Activated CD8-positive, alpha-beta memory T cell treated with anti-CD3 and anti-CD28 coated beads, Interleukin-2, amount 50 U/mL, for 24 hours (primary cell): ENCODE measurements around the gene PRDM10.

Source experiments
- DNase-seq: peaks from one replicate; pipeline ENCODE4 v3.0.0-alpha.2; 2020; ENCODE audit errors: extremely low read depth

Gene PRDM10

DNA sequence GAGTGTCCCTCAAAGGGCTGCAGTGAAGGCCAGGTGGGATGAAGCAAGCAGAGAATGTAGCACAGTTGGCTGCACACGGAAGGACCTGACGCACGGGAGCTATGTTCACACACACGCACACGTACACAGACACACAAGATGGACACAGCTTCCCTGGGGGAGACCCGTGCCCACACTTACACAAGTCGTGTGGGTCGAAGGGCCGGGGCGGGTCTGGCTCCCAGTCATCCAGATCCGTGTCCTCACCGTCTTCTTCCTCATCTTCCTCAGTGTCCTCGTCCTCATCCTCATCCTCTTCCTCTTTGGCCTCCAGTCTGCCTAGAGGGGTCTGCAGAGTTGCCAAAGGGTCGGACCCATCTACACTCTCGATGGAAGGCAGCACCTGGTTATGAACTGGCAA lies 55.7 kb downstream of the PRDM10 start:
- no peak for DNase-seq

DNA sequence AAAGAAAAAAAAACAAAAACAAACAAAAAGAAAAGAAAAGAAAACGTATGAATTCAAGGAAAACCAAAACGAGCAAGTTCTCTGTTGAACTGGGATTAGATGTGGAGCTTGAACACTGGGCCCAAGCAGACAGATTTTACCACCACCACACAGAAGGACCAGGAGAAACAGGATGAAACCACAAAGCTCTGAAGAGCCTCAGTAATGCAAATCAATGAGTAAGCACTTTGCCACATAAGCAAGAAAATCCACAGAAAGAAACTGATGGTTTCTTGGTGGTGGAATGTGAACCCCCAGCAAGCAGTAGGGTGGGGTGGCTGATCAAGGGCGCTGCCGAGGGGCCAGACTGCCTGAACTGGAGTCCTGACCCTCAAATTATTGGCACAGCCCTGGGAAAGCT lies 56.4 kb downstream of the PRDM10 start:
- DNase-seq: no peak

DNA sequence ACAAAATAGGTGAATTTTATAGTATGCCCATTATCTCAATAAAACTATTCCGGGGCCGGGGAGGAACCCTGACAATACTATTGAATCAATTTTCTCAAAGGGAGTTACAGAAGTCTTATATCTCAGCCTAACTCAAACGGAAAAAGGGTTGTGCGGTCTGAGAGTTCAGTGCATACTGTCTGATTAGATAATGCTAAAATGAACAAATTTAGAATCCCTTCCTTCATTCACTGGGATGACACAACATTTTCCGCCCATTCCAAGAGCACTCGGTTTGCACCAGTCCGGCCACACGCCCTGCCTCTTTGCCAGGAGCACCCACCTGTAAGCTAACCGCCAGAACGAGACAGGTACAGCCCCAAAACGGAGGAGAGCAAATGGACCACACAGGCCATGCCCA lies 57.3 kb downstream of the PRDM10 start:
- no peak for DNase-seq

DNA sequence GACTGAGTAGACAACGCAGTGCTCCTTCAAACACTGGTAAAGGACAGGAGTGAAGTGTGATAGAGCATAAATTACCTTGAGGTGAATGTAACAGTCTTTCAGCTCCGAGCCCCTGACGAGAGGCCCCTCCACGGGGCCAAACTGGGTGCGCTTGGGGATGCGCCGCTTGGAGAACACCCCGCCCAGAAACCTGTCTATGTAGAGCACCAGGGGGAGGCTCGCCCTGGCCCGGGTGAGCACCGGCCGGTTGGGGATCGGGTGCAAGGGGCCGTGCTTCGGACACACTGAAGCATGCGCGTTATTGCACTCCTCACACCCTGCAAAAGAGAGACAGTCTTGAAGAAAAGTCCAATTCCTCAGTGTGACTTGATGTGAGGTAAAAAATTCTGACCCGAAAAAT lies 57.9 kb downstream of the PRDM10 start:
- DNase-seq: no peak

DNA sequence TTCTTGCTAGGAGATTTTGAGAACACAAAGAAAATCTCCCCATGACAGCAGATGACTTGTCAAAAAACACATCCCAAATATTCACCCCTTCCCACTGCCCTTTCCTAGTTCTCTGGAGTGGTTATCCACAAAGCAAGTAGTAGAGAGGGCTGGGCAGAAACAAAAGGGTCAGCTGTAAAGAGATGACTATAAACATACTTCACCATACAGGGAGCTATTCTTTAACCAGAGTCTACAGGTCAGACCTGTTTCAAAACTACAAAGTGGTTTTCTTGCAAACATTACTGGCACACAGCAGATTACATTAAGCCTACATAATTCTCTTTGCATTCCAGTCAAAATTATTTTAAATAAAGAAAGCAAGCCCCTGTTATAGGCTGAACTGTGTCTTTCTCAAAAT lies 59.6 kb downstream of the PRDM10 start:
- no peak for DNase-seq

DNA sequence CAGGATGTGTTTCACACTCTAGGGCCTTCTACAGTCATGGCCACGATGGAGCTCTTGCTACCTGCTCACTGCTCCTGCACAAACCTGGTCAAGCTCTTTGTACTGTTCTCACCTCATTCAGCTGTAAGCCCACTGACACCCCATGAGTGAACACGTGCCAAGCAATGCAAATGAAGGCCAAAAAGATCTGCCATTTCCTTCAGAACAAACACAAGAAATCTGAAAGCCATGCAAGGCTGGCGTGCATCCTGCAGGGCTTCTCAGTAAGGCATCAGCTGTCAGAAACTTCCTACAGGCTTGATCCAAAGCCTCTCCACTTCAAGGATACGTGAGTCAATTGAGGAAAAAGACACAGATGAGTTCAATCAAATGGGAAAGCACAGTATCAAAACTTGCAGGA lies 63.1 kb downstream of the PRDM10 start:
- no peak for DNase-seq

DNA sequence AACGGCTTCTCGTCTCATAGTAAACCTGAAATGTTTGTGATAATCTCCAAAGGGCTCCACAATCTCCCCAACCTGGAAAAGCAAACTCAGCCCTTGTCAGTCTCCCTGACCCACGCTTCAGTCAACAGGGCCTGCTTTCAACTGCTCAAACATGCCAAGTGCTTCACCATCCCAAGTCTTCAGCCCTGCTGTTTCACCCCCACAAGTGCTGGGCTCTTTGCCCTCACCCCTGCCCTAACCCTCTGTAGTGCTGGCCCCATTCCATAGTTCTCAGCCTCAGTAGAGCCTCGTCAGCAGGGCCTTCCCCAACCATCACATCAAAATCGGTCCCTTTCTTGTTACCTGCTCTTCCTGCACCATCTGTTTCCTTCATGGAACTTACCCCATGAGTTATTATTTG lies 63.9 kb downstream of the PRDM10 start:
- no peak for DNase-seq

DNA sequence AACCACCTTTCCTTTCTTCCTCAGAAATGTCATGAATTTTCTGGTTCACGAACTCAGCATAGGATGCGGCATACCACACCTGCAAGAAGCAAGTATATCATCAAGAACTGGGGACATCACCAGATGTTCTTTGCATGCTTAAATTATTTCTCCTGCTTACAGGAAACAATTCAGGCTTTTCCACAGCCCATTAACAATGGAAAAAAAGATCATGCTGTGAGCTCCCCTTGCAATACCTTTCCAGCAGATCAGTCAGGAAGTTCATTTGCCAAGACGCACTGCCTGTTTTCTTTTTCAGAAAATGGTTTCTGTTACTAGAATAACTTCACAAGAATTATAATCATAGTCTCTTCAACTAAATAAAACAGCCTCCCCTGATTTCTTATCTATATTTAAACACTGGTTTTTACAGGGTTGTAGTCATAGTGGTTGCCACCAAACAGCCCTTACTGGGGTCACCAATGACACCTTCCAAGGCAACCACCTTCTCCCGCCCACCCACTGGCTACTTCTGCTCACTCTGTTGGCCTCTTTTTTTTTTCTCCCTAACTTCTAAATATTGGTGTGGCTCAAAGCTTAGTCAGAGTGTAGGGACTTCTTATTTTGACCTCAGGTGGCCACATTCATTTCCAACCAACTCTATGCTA lies 64.9 kb downstream of the PRDM10 start:
- no peak for DNase-seq

DNA sequence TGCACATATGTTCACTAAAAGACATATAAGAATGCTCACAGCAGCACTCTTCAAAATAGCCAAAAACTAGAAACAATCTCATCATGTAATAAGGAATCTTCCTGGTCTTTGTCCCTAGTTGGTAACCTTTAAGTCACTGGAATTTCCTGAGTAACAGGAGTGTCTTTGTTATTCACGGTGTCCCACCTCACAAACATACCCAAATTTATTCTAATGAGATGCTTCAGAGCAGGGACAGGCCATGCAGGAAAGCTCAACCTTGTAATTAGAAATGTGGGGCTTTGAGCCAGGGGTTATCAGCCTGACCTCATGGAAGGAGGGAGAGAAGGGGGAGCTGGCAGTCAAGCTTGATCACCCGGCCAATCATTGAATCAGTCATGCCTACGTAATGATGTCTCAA lies 66.9 kb downstream of the PRDM10 start:
- no peak for DNase-seq

DNA sequence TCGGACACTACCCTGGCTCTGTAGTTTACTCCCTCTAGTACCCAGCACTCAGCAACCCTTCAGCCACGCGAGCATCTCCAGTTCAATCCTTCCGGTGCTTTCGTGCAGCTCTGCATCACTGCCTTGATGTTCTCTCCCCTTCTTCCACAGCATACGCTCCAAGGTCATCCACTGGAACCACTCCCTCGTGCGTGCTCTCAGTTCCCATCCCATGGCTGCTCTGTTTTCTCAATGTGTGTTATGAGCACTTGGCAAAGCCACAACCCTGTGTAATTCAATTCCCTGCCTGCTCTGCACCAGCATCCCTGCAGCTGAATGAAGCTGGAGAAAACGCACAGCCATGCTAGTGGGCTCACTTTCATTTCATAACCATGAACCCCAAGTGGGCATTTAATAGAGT lies 68.7 kb downstream of the PRDM10 start:
- no peak for DNase-seq

DNA sequence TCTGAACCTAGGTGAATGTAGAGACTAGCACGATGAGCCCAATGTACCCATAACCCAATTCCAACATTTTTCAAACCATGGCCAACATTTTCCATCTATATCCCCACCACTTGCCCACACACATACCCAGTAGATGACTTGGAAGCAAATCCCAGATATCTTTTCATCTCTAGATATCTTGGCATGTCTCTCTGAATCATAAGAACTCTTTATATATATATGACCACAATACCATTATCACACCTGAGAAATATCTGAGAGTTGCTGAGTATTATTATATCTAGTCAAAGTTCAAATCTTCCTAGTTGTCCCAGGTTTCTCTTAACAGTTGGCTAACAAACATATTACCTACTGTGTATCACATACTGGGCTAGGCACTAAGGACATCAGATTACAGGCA lies 69.4 kb downstream of the PRDM10 start:
- DNase-seq: no peak

DNA sequence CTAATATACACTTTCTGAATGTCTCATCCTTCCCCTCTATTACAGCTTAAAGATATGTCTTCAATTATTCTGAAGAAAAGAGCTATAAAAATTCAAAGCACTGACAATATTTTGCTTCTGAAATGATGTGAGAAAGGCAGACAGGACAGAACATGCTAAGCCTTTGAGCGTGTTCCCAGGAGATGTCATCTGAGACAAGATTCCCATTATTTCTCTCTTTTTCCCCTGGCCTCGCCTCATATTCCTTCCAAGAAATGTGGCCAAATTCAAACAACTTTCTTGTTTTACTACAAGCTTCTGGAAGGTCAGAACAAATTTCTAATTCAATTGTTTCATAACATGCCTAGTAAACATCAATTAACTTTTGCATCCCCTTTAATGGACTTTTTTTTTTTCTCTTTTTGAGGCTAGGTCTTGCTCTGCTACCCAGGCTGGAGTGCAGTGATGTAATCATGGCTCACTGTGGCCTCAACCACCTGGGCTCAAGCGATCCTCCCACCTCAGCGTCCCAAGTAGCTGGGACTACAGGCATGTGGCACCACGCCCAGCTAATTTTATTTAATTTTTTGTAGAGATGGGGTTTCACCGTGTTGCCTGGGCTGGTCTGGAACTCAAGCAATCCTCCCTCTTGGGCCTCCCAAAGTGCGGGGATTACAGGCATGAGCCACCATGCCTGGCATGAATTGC lies 70.1 kb downstream of the PRDM10 start:
- DNase-seq: no peak

DNA sequence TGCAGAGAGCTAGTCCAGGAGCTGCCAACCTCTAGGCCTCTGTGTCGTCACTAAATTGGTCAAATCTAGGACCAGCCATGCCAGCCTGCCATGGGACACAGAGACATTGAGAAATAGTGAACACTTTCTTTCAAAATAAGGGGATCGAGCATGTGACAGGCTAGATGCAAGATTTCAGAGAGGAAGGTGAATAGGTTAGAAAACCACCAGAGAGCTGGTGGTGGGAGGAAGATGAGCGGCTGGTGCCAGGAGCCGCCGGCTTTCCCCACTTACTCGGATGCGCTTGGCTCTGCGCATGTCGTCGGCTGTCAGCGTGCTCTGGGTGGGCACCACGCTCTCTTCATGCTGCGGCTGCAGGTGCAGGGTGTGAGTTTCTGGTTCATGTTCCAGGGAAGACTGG lies 71.9 kb downstream of the PRDM10 start:
- DNase-seq: no peak

DNA sequence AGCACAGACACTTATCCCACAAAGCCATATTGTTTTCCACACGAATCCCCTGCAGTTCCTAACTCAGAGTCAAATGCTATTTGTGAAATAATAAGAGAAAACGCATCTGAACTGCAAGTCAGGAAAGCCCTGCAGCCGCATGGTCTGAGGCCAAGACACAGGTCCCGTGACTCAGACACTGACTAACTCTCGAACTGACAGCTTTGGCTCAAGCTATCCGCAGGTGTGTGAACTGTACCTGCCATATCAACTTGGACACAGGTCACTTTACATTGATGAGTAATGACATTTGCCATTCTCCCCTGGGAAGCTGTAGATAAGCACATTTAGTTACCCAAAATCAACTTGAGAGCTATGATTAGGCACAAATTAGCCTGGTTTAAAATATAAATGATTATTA lies 72.3 kb downstream of the PRDM10 start:
- DNase-seq: no peak

DNA sequence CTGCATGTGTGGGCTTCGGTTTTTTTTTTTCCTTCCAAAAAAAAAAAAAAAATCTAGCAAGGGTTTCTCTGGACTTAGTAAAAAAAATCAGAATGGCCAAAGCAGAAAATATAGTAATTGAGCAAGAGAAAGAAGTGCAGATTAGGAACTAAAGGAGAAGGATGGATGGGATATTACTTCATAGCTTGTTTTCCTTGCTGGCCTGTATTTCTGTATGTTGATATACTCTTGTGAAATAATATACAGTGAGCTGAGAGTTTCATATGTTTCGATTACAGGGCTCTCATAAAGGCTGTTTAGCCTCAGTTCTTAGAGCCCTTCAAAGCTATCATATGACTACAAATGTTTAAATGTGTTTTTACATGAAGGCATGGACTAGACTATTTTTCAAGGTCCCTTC lies 72.9 kb downstream of the PRDM10 start:
- DNase-seq: no peak

DNA sequence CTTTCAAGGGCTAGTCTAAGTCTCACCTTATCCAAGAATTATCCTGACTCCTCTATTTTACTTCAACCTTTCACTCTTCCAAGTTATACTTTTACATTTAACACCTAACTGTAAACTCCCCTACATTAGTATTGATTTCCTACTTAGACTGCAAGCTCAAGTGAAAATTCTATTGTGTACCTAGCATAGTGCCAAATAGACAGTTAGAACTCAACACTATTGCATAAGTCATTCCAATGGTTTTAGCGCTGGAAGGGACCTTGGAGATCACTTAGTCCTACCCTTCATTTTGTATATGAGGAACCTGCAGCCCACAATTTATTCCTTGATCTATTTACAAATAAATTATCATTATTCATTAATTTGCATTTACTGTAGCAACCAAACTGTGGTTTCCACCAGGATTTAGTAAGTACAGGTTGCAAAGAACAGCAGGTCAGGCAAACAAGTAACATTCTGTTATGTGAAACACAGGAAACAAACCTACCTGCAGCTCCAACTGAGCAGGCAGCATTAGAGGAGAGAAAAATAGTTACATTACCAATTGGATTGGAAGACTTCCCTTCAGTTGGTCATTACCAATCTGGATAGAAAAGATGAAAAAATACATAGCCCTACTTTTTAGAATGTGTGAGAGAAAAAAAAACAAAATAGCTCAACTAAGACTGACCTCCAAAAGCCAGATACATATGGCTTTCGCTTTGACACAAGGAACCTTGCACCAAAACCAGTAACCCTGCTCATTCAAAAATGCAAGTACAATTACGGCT lies 73.5 kb downstream of the PRDM10 start:
- no peak for DNase-seq

DNA sequence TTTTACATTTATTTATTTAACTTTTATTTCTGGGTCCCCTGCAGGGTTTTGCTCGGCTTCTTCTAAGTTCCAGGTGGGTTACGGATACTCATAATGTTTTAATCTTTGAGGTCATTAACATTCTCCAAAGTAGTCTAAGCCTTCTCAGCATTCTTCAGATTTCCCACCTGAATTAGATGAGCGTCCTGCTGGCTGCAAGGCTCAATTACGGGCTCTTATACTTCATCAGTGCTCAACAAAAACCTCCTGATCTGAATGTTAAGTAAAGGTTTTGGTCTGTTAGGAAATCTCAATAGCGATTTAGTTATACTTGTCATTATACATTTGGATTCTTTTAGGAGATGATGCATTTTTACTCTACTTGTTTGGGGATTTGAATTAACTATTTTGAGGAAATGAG lies 80.0 kb downstream of the PRDM10 start:
- DNase-seq: no peak

DNA sequence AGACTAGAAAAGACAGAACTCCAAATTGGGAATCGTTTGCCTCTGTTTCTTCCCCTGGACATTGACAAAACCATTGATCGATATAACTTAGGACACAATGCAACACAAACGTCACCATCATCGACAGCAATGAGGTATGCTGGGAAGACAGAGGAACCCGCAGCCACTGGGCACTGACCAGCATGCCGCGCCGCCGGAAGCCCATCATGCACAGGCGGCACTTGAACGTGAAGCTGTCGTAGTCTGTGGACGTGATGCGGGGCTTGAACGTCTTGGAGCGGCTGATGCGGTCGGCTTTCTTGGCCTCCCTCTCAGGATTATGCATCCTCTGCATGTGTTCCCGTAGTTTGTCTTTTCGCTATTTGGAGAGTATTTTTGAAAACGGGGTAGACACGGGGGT lies 84.3 kb downstream of the PRDM10 start:
- no peak for DNase-seq

DNA sequence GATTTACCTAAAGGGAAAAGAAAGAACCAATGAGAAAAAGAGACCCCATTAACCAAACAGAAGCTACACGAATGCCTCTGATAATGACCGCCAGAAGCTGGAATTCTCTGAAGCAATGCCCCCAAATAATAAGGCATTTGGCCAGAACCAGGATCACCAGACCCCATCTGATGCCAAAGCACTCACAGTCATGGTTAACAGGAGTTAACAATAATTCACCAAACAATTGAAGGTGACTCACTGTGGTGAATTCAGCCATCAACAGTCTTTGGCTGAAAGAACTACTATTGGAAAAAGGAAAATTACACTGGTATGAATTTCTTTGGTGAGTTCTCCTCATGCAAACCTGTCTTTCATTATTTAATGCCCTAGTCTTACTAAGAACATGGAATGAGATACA lies 85.4 kb downstream of the PRDM10 start:
- no peak for DNase-seq

DNA sequence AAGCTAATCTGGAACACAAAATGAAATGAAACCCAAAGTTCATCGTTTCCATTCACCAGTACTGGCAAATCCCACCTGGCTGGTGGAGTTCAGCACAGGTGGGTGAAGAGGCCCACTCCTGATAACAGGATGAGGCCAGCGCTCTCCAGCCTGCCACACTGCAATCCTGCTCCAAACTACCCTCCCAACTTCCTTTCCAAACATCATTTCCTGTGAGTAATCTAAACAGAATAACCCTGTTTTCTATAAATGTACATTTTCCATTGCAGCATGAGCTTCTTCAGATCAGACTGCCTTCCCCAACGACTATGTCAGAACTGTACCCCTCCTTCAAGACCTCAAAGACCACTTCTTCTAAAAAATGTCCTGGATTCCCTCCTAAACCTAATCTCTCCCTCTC lies 91.3 kb downstream of the PRDM10 start:
- no peak for DNase-seq

DNA sequence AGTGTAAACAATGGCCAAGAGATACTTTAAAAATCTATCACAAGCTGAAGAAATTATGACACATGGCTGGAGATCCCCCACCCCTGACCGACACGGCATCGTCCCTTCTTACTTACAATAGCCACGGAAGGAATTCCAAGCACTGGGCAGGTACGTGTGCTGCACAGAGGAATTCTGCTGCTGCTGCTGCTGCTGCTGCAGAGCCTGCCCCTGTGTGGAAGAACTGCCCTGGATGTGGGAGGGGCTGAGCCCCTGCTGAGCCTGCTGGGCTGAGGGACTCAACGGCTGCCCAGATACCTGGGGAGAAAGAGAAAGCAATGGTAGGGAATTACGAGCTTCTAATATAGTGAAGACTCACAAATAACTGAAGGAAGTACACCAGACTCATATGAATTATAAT lies 92.3 kb downstream of the PRDM10 start:
- DNase-seq: no peak

DNA sequence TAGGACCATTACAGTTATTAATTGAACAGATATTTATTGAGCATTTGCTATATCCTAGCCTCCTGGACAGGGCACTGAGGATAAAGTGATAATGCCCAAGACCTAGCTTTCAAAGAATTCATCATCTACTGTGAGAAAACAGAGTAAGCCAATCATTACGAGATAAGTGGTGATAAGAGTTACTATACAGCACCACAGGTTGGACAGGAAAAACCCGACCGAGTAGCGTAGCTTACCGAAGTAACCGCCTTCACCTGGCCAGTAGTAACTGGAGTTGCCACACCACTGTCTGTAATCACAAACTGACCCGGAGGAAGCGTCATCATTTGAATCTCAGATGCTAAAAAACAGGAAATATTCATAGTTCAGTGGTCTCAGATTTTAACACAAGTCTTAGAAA lies 97.2 kb downstream of the PRDM10 start:
- DNase-seq: no peak

DNA sequence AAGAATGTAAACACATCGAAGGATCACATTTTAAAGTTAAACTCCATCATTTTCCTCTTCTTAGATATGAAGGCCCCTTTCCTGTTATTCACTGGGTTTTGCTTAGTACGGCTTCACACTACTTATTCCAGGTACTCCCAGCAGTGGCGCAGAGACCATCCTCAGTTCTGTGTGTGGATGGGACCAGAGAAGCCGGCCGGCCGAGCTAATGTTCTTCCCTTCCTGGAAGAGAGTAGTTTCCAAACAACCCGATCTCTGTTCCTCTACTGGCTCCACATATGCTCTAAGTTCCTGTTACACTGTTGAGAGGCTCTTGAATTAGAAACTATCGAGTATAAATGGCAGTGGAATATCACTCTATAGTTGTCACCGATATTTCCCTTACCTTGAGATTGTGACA lies 106.6 kb downstream of the PRDM10 start:
- no peak for DNase-seq
